DOHH2 (cell line): ENCODE results near the gene MED29.

Experiments
- EZH2phosphoT487 ChIP-seq: fragments of 200-600 bp; sonication (generic); IDR thresholded peaks from 2 replicates; pipeline ENCODE4 v1.6.1; 2017; ENCODE audit warnings: borderline replicate concordance, mild to moderate bottlenecking, antibody characterized with exemption, low read length, moderate library complexity, mixed read lengths
- TF ChIP-seq, protein P1 (sequence below): fragments of 200-600 bp; sonication (generic); IDR thresholded peaks from one replicate; pipeline ENCODE4 v1.5.1; 2014; ENCODE audit warnings: antibody characterized with exemption, mild to moderate bottlenecking, low read depth, low read length; ENCODE audit not compliant: poor library complexity, severe bottlenecking

DNA sequence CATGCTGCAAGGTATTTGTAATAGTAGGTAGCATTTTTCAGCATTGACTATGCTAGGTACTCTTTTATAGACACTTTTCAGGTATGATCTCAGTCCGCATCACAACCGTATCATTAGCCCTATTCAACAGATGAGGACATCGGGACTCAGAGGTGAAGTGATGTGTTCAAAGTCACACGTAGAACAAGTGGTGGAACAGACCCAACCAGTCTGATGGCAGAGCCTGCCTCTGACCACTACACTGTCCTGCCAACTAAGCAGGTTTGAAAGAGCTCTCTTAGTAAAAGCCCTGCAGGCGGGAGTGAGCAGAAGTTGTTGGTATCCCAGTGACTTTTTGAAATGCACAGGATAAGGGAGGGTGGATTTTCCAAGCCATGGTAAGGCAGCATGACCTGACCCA is 20.4 kb upstream of the MED29 start:
- TF ChIP-seq, protein P1, sequence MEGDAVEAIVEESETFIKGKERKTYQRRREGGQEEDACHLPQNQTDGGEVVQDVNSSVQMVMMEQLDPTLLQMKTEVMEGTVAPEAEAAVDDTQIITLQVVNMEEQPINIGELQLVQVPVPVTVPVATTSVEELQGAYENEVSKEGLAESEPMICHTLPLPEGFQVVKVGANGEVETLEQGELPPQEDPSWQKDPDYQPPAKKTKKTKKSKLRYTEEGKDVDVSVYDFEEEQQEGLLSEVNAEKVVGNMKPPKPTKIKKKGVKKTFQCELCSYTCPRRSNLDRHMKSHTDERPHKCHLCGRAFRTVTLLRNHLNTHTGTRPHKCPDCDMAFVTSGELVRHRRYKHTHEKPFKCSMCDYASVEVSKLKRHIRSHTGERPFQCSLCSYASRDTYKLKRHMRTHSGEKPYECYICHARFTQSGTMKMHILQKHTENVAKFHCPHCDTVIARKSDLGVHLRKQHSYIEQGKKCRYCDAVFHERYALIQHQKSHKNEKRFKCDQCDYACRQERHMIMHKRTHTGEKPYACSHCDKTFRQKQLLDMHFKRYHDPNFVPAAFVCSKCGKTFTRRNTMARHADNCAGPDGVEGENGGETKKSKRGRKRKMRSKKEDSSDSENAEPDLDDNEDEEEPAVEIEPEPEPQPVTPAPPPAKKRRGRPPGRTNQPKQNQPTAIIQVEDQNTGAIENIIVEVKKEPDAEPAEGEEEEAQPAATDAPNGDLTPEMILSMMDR, result no peak
- TF ChIP-seq EZH2phosphoT487, result no peak
